ENCODE measurements around the gene ZFPM1. TPM values are rescaled to one million over a fixed set of nuclear protein-coding genes. Genes with fewer than 3 reads are reported as not detected.

Gene ZFPM1
- polyA plus RNA-seq, 1 of the 3 experiments (the other 2 are of a cell fraction), result 1.2 TPM

DNA sequence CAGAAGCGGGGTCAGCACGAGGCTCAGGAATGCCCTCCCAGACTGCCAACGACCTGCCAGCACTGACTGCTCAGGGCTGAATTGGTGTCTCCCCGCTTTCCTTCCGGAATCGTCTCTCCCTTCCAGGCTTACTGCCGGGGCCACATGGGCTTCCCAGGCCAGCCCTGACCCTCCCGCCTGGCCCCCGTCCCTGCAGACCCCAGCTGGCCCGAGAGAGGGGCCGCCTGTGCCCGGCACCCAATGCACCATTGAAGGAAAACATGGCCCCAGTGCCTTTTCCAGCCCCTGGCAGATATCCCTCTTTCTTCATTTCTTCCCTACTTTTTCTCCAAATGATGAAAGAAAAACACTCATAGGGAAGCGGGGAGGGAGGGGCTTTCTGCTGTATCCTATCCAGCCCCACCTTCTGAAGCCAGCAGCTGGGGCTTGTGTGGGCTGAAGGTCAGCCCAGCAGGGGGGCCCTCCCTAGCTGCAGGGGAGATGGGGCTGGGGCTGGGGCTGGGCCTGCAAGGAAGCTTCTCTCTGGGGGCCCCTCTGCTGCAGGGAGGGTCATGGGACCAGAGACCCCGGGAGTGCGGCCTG, 44.4 kb upstream of the ZFPM1 start:
- ChIA-PET POLR2A (no interaction called here), CTCF (no interaction called here)
- Histone ChIP-seq H3K9me2 (no peaks in the 10 kb centered on the region), H3K36me3 (replicated peaks in 1 of 2; ENCODE audit: control insufficient read depth in 1 of 2, insufficient read depth in 2 of 2, low read length in 1 of 2) (no peaks in the 10 kb centered on the region), H3K27me3 (ENCODE audit: insufficient read depth) (no peaks in the 10 kb centered on the region), H3K4me3 (ENCODE audit: low read depth in 2 of 2, low read length in 1 of 2) (no peak overlapping the region), H3K9me3 (no peaks in the 10 kb centered on the region), H4K20me1 (ENCODE audit: insufficient read depth) (0 out of 2 replicates have a peak, but pooled peaks cover 22% of the 10 kb centered on the region), H3K4me1 (ENCODE audit: control insufficient read depth in 1 of 2, insufficient read depth in 2 of 2, low read depth in 1 of 2, low read length in 1 of 2) (peaks cover 0 to 43% of the 10 kb centered on the region in 2 experiments; a peak in 1 of 4 replicates), H3K9ac (no peak overlapping the region), H2AFZ (ENCODE audit: low read depth) (no peak overlapping the region), H3K79me2 (ENCODE audit: insufficient read depth) (no peaks in the 10 kb centered on the region), H3K4me2 (no peak overlapping the region), H3F3A (replicated peaks; ENCODE audit: insufficient read depth) (no peaks in the 10 kb centered on the region), H3K27ac (ENCODE audit: low read depth in 2 of 2, low read length in 1 of 2) (no peak overlapping the region)
- no peak for DNase-seq
- WGBS (ENCODE audit: low lambda C conversion rate), result 83% methylated on average over 13 of the region's 15 CpGs
- TF ChIP-seq NRF1 (IDR thresholded peaks at IDR 0.05; ENCODE audit: low read depth, low read length), result no peak
- TF ChIP-seq TEAD4 (IDR thresholded peaks at IDR 0.05; ENCODE audit: borderline replicate concordance, insufficient read depth), result no peak
- TF ChIP-seq, protein P1, sequence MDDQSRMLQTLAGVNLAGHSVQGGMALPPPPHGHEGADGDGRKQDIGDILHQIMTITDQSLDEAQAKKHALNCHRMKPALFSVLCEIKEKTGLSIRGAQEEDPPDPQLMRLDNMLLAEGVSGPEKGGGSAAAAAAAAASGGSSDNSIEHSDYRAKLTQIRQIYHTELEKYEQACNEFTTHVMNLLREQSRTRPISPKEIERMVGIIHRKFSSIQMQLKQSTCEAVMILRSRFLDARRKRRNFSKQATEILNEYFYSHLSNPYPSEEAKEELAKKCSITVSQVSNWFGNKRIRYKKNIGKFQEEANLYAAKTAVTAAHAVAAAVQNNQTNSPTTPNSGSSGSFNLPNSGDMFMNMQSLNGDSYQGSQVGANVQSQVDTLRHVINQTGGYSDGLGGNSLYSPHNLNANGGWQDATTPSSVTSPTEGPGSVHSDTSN (IDR thresholded peaks at IDR 0.05), result no peak
- no peak for TF ChIP-seq SMC3 (IDR thresholded peaks at IDR 0.05; ENCODE audit: low read depth, low read length)

DNA sequence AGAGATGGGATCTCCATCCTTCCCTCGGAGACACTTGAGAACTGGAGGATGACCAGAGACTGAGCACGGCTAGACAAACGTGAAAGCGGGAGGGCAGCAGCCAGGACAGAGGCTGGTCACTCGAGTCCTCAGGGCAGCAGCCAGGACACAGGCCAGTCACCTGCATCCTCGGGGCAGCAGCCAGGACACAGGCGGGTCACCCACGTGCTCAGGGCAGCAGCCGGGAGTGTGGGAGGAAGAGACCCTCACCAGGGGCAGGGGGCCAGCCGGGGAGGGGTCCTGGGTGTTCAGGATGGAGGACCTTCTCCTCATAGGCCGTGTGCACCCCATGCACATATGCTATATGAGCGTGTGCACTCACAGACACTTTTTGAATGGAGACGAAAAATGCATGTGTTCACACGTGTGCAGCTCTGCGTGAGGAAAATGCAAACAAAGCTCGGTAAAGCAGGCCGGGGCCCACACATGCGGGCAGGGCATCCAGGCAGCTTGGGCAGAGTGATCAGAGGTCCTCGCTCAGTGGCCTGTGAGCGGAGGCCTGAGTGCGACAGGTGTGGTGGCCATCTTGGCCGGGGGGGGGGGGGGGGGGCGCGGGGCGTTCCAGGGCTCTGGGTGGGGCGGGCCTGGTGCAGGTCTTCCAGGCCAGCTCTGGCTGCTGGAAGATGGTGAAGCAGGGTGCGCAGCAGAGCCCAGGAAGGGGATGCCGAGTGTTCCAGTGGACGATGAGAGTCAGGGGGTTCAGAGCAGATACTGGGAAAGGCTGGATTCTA, 43.6 kb upstream of the ZFPM1 start:
- Histone ChIP-seq H3K79me2 (ENCODE audit: insufficient read depth) (no peaks in the 10 kb centered on the region), H3F3A (replicated peaks; ENCODE audit: insufficient read depth) (no peaks in the 10 kb centered on the region), H3K27me3 (ENCODE audit: insufficient read depth) (no peaks in the 10 kb centered on the region), H3K4me2 (no peak overlapping the region), H3K27ac (ENCODE audit: low read depth in 2 of 2, low read length in 1 of 2) (no peak overlapping the region), H4K20me1 (ENCODE audit: insufficient read depth) (0 out of 2 replicates have a peak, but pooled peaks cover 18% of the 10 kb centered on the region), H3K9ac (no peak overlapping the region), H3K4me3 (ENCODE audit: low read depth in 2 of 2, low read length in 1 of 2) (no peak overlapping the region), H2AFZ (ENCODE audit: low read depth) (no peak overlapping the region), H3K4me1 (ENCODE audit: control insufficient read depth in 1 of 2, insufficient read depth in 2 of 2, low read depth in 1 of 2, low read length in 1 of 2) (peaks cover 0 to 38% of the 10 kb centered on the region in 2 experiments; a peak in 1 of 4 replicates), H3K9me3 (no peaks in the 10 kb centered on the region), H3K36me3 (replicated peaks in 1 of 2; ENCODE audit: control insufficient read depth in 1 of 2, insufficient read depth in 2 of 2, low read length in 1 of 2) (no peaks in the 10 kb centered on the region), H3K9me2 (no peaks in the 10 kb centered on the region)
- POLR2A ChIA-PET, result no interaction called here
- WGBS (ENCODE audit: low lambda C conversion rate), result 85% methylated on average over 19 of the region's 29 CpGs
- no peak for DNase-seq
- CTCF ChIA-PET, result no interaction called here
- TF ChIP-seq FOXJ3 (CRISPR knock-in tag; IDR thresholded peaks at IDR 0.05) (no peak), NRF1 (IDR thresholded peaks at IDR 0.05; ENCODE audit: low read depth, low read length) (no peak), TCF12 (IDR thresholded peaks at IDR 0.05) (no peak), RFX5 (IDR thresholded peaks at IDR 0.05; ENCODE audit: low read length) (no peak), SIN3A (IDR thresholded peaks at IDR 0.05; ENCODE audit: borderline replicate concordance, low read depth, low read length) (no peak), GABPA (IDR thresholded peaks at IDR 0.05; ENCODE audit: low read depth) (no peak), EZH2phosphoT487 (IDR thresholded peaks at IDR 0.05; ENCODE audit: borderline replicate concordance, low read depth) (no peak), CHD2 (IDR thresholded peaks at IDR 0.05; ENCODE audit: low read length, partially characterized antibody) (no peak), RAD21 (IDR thresholded peaks at IDR 0.05; ENCODE audit: low read length) (no peak), MXI1 (IDR thresholded peaks at IDR 0.05; ENCODE audit: low read depth, low read length) (no peak), MEF2A (IDR thresholded peaks at IDR 0.05; ENCODE audit: borderline replicate concordance, low read depth) (no peak), GATA2 (CRISPR knock-in tag; IDR thresholded peaks at IDR 0.05) (no peak), CTCF (IDR thresholded peaks at IDR 0.05) (no peak)
- TF ChIP-seq, protein P2, sequence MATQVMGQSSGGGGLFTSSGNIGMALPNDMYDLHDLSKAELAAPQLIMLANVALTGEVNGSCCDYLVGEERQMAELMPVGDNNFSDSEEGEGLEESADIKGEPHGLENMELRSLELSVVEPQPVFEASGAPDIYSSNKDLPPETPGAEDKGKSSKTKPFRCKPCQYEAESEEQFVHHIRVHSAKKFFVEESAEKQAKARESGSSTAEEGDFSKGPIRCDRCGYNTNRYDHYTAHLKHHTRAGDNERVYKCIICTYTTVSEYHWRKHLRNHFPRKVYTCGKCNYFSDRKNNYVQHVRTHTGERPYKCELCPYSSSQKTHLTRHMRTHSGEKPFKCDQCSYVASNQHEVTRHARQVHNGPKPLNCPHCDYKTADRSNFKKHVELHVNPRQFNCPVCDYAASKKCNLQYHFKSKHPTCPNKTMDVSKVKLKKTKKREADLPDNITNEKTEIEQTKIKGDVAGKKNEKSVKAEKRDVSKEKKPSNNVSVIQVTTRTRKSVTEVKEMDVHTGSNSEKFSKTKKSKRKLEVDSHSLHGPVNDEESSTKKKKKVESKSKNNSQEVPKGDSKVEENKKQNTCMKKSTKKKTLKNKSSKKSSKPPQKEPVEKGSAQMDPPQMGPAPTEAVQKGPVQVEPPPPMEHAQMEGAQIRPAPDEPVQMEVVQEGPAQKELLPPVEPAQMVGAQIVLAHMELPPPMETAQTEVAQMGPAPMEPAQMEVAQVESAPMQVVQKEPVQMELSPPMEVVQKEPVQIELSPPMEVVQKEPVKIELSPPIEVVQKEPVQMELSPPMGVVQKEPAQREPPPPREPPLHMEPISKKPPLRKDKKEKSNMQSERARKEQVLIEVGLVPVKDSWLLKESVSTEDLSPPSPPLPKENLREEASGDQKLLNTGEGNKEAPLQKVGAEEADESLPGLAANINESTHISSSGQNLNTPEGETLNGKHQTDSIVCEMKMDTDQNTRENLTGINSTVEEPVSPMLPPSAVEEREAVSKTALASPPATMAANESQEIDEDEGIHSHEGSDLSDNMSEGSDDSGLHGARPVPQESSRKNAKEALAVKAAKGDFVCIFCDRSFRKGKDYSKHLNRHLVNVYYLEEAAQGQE (IDR thresholded peaks at IDR 0.05; ENCODE audit: low read depth, low read length), result no peak
- TF ChIP-seq, protein P3, sequence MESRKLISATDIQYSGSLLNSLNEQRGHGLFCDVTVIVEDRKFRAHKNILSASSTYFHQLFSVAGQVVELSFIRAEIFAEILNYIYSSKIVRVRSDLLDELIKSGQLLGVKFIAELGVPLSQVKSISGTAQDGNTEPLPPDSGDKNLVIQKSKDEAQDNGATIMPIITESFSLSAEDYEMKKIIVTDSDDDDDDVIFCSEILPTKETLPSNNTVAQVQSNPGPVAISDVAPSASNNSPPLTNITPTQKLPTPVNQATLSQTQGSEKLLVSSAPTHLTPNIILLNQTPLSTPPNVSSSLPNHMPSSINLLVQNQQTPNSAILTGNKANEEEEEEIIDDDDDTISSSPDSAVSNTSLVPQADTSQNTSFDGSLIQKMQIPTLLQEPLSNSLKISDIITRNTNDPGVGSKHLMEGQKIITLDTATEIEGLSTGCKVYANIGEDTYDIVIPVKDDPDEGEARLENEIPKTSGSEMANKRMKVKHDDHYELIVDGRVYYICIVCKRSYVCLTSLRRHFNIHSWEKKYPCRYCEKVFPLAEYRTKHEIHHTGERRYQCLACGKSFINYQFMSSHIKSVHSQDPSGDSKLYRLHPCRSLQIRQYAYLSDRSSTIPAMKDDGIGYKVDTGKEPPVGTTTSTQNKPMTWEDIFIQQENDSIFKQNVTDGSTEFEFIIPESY (IDR thresholded peaks at IDR 0.05; ENCODE audit: borderline replicate concordance, low read depth), result no peak

All from SK-N-SH (cell line).